GM18507 (cell line): ENCODE data around the gene TRAPPC2.

Source experiments
- DNase-seq: peaks from one replicate; pipeline ENCODE4 v3.0.0; 2011; ENCODE audit warnings: low read depth; ENCODE audit not compliant: insufficient read length; ENCODE audit errors: extremely low spot score
- FAIRE-seq: peaks from 2 replicates; lab custom pipeline; 2011; peaks lifted over from hg19 to GRCh38; lab: Jason Lieb, UNC

The TRAPPC2 gene

GRCh38 chrX:13702111-13702789, 32.2 kb downstream of the TRAPPC2 start:
- FAIRE-seq (no peak), DNase-seq (no peak)

- FAIRE-seq, result no peak
- DNase-seq, result no peak
Measured at GRCh38 chrX:13700380-13700779, 34.0 kb downstream of the TRAPPC2 start.

- DNase-seq (no peak), FAIRE-seq (peak; percentile 73)
Measured at GRCh38 chrX:13699183-13699826, 35.1 kb downstream of the TRAPPC2 start.

GRCh38 chrX:13698432-13698831, 36.0 kb downstream of the TRAPPC2 start:
- FAIRE-seq, result no peak

GRCh38 chrX:13697976-13698375, 36.4 kb downstream of the TRAPPC2 start:
- FAIRE-seq (peak; percentile 48), DNase-seq (no peak)

More at GRCh38 chrX:13698432-13698831, 36.0 kb downstream of the TRAPPC2 start:
- DNase-seq, result no peak

GRCh38 chrX:13697455-13697854, 37.0 kb downstream of the TRAPPC2 start:
- FAIRE-seq (peak; percentile 97), DNase-seq (no peak)

- peak; percentile 52 for FAIRE-seq
- DNase-seq, result no peak
Measured at GRCh38 chrX:13695601-13696115, 38.8 kb downstream of the TRAPPC2 start.

- FAIRE-seq, result no peak
- DNase-seq, result no peak
Measured at GRCh38 chrX:13694983-13695382, 39.4 kb downstream of the TRAPPC2 start.

- DNase-seq (no peak), FAIRE-seq (peak; percentile 35)
Measured at GRCh38 chrX:13694359-13694758, 40.1 kb downstream of the TRAPPC2 start.

- DNase-seq (no peak), FAIRE-seq (peak; percentile 75)
Measured at GRCh38 chrX:13693341-13693961, 41.0 kb downstream of the TRAPPC2 start.

- peak; percentile 54 for FAIRE-seq
- DNase-seq, result no peak
Measured at GRCh38 chrX:13692771-13693231, 41.6 kb downstream of the TRAPPC2 start.

- DNase-seq, result no peak
- FAIRE-seq, result peak; percentile 59
Measured at GRCh38 chrX:13691841-13692371, 42.5 kb downstream of the TRAPPC2 start.

GRCh38 chrX:13690836-13691235, 43.6 kb downstream of the TRAPPC2 start:
- DNase-seq (no peak), FAIRE-seq (no peak)

GRCh38 chrX:13689741-13690211, 44.6 kb downstream of the TRAPPC2 start:
- peak; percentile 26 for FAIRE-seq
- no peak for DNase-seq

- DNase-seq, result peak; percentile 39
- FAIRE-seq, result peak; percentile 82
Measured at GRCh38 chrX:13688958-13689740, 45.3 kb downstream of the TRAPPC2 start, which contains the start of gene RAB9A. RAB9A (plus strand) TSS chrX:13689128; CDS start chrX:13708747, 19,619 bp downstream.

- FAIRE-seq, result peak; percentile 68
- DNase-seq, result no peak
Measured at GRCh38 chrX:13688384-13688957, 45.9 kb downstream of the TRAPPC2 start.

- peak; percentile 49 for FAIRE-seq
- DNase-seq, result no peak
Measured at GRCh38 chrX:13687203-13687602, 47.2 kb downstream of the TRAPPC2 start.

GRCh38 chrX:13685126-13685763, 49.2 kb downstream of the TRAPPC2 start:
- FAIRE-seq (peak; percentile 69), DNase-seq (no peak)
